Suppressor macrophage treated with lipopolysaccharide for 4 hours (primary cell): Measurements from ENCODE around the gene CBFA2T2.
"Not testable (repeated sequence)": the region's sequence is repeated elsewhere in the genome, so short reads cannot be mapped to it uniquely, and the experiment has no call there.

Experiments
- DNase-seq: peaks from one replicate; pipeline ENCODE4 v3.0.0-alpha.2; 2020

Gene CBFA2T2

GRCh38 chr20:33490023-33490933 lies at the start of gene CBFA2T2:
TSS of gene CBFA2T2 (plus strand) at chr20:33490096. CDS start at chr20:33490268, 172 bp downstream.
- DNase-seq = no peak

GRCh38 chr20:33440562-33440961 lies 49.3 kb upstream of the CBFA2T2 start:
- DNase-seq = not testable (repeated sequence)

- no peak for DNase-seq
Measured at GRCh38 chr20:33441142-33441955, 48.5 kb upstream of the CBFA2T2 start.

GRCh38 chr20:33442136-33443005 lies 47.5 kb upstream of the CBFA2T2 start:
- no peak for DNase-seq

- peak; percentile 27 for DNase-seq
Measured at GRCh38 chr20:33443006-33443511, 46.8 kb upstream of the CBFA2T2 start.

- peak; percentile 91 for DNase-seq
Measured at GRCh38 chr20:33443512-33444239, 46.2 kb upstream of the CBFA2T2 start, which contains the start of gene SNTA1. TSS of gene SNTA1 (minus strand) at chr20:33443763. CDS start at chr20:33443620, 143 bp downstream.

GRCh38 chr20:33444797-33445560 lies 44.9 kb upstream of the CBFA2T2 start:
- no peak for DNase-seq

- no peak for DNase-seq
Measured at GRCh38 chr20:33445881-33446625, 43.8 kb upstream of the CBFA2T2 start.

GRCh38 chr20:33450867-33451266 lies 39.0 kb upstream of the CBFA2T2 start:
- peak; percentile 12 for DNase-seq

GRCh38 chr20:33456916-33457642 lies 32.8 kb upstream of the CBFA2T2 start:
- DNase-seq = peak; percentile 83

GRCh38 chr20:33459599-33459998 lies 30.3 kb upstream of the CBFA2T2 start:
- DNase-seq = no peak

- DNase-seq = no peak
Measured at GRCh38 chr20:33460711-33461110, 29.2 kb upstream of the CBFA2T2 start.

- DNase-seq = no peak
Measured at GRCh38 chr20:33463332-33464101, 26.4 kb upstream of the CBFA2T2 start.

- DNase-seq = not testable (repeated sequence)
Measured at GRCh38 chr20:33464759-33465158, 25.1 kb upstream of the CBFA2T2 start.

GRCh38 chr20:33465481-33466302 lies 24.2 kb upstream of the CBFA2T2 start:
- DNase-seq = no peak

- no peak for DNase-seq
Measured at GRCh38 chr20:33466303-33466646, 23.6 kb upstream of the CBFA2T2 start.

- no peak for DNase-seq
Measured at GRCh38 chr20:33470457-33470856, 19.4 kb upstream of the CBFA2T2 start.

GRCh38 chr20:33470866-33471265 lies 19.0 kb upstream of the CBFA2T2 start:
- no peak for DNase-seq
